H1 (cell line): Measurements from ENCODE around the gene DAP. TPM values are rescaled to one million over a fixed set of nuclear protein-coding genes. Genes with fewer than 3 reads are reported as not detected.

Experiments used
- CTCF ChIA-PET: fragments of 300-600 bp; sonication (Branson Sonifier 250); formaldehyde crosslinking; loops from one replicate; lab custom pipeline; 2021; ENCODE audit not compliant: partially characterized antibody; lab: Charles Lee
- POLR2A ChIA-PET: fragments of 300-600 bp; sonication (Branson Sonifier 250); formaldehyde crosslinking; loops from one replicate; lab custom pipeline; 2021; ENCODE audit warnings: inconsistent platforms; ENCODE audit not compliant: partially characterized antibody; lab: Charles Lee
- DNase-seq, 2 experiments: peaks; one replicate each; pipeline versions ENCODE4 v3.0.0 to v3.0.0-alpha.2; 2010 to 2022; ENCODE audit warnings: low spot score in 2 of 2, low read depth in 1 of 2, mixed read lengths in 1 of 2
- FAIRE-seq: peaks from 2 replicates; lab custom pipeline; 2011; peaks lifted over from hg19 to GRCh38; lab: Jason Lieb, UNC
- H2AFZ ChIP-seq: 2 replicates; pipeline ENCODE4 v1.8.1; 2012; ENCODE audit warnings: low read length, inconsistent platforms
- H2AK5ac ChIP-seq: 2 replicates; pipeline ENCODE4 v1.6.1; 2013; ENCODE audit warnings: low read depth, low read length
- H2BK120ac ChIP-seq: replicated peaks from 2 replicates; pipeline ENCODE3; 2013; ENCODE audit warnings: low read depth, low read length, inconsistent platforms
- H2BK12ac ChIP-seq: 2 replicates; pipeline ENCODE4 v1.6.1; 2013; ENCODE audit warnings: low read depth, low read length
- H2BK15ac ChIP-seq: 2 replicates; pipeline ENCODE4 v1.6.1; 2013; ENCODE audit warnings: low read length
- H2BK20ac ChIP-seq: 2 replicates; pipeline ENCODE4 v1.6.1; 2013; ENCODE audit warnings: low read length
- H2BK5ac ChIP-seq: 2 replicates; pipeline ENCODE4 v1.6.1; 2013; ENCODE audit warnings: low read depth, low read length
- H3K14ac ChIP-seq: 2 replicates; pipeline ENCODE4 v1.6.1; 2013; ENCODE audit warnings: inconsistent platforms; ENCODE audit not compliant: insufficient read length
- H3K18ac ChIP-seq: 2 replicates; pipeline ENCODE4 v1.6.1; 2013; ENCODE audit warnings: low read length; ENCODE audit errors: extremely low read depth
- H3K23ac ChIP-seq: 2 replicates; pipeline ENCODE4 v1.6.1; 2013; ENCODE audit warnings: inconsistent platforms; ENCODE audit not compliant: insufficient read length
- H3K23me2 ChIP-seq: 2 replicates; pipeline ENCODE4 v1.6.1; 2013; ENCODE audit warnings: low read depth, low read length
- H3K27ac ChIP-seq: 2 replicates; pipeline ENCODE4 v1.6.1; 2011; ENCODE audit warnings: low read depth, low read length, inconsistent platforms
- H3K27me3 ChIP-seq, 4 experiments: replicated peaks in 1 of 4; 1 replicate in 1 of 4; 2 replicates in 3 of 4; pipeline versions ENCODE4 v1.6.1 to v1.8.1; 2011 to 2013; ENCODE audit warnings: low read length in 3 of 4, mild to moderate bottlenecking in 3 of 4, inconsistent platforms in 2 of 4, mixed read lengths in 2 of 4, moderate library complexity in 1 of 4; ENCODE audit not compliant: control insufficient read depth in 3 of 4, insufficient read depth in 3 of 4; ENCODE audit errors: extremely low read depth in 1 of 4
- H3K36me3 ChIP-seq, 4 experiments: 2 replicates each; pipeline versions ENCODE4 v1.6.1 to v1.8.1; 2011 to 2013; ENCODE audit warnings: mild to moderate bottlenecking in 4 of 4, low read length in 3 of 4, moderate library complexity in 2 of 4, control low read depth in 1 of 4, inconsistent platforms in 1 of 4; ENCODE audit not compliant: insufficient read depth in 4 of 4, control insufficient read depth in 2 of 4
- H3K4ac ChIP-seq: replicated peaks from 2 replicates; pipeline ENCODE3; 2013; ENCODE audit warnings: low read length, low read depth, mixed read lengths, inconsistent platforms; ENCODE audit not compliant: insufficient read length
- H3K4me1 ChIP-seq, 4 experiments: replicated peaks in 1 of 4; 1 replicate in 1 of 4; 2 replicates in 3 of 4; pipeline versions ENCODE4 v1.6.1 to v1.8.1; 2011 to 2013; ENCODE audit warnings: low read length in 3 of 4, inconsistent platforms in 2 of 4, mixed read lengths in 1 of 4; ENCODE audit not compliant: insufficient read depth in 4 of 4, control insufficient read depth in 3 of 4
- H3K4me2 ChIP-seq, 2 experiments: 2 replicates each; pipeline versions ENCODE4 v1.6.1 to v1.8.1; 2011 to 2013; ENCODE audit warnings: low read depth in 2 of 2, low read length in 2 of 2, control low read depth in 1 of 2, inconsistent platforms in 1 of 2, mild to moderate bottlenecking in 1 of 2; ENCODE audit not compliant: insufficient read depth in 1 of 2
- H3K4me3 ChIP-seq, 4 experiments: fragments of 200-600, 300-600 bp in 1 of 4; sonication (generic), shearing (Covaris generic), sonication (Bioruptor Twin) in 1 of 4; 2 replicates each; pipeline versions ENCODE4 v1.5.1 to v1.8.1; 2011 to 2016; ENCODE audit warnings: low read length in 4 of 4, low read depth in 3 of 4, control low read depth in 2 of 4, inconsistent platforms in 2 of 4, mild to moderate bottlenecking in 2 of 4, mixed read lengths in 1 of 4, moderate library complexity in 1 of 4; ENCODE audit not compliant: insufficient read depth in 2 of 4; ENCODE audit errors: extremely low read depth in 1 of 4
- H3K56ac ChIP-seq: replicated peaks from 2 replicates; pipeline ENCODE3; 2013; ENCODE audit warnings: low read depth, mild to moderate bottlenecking, mixed read lengths, low read length, inconsistent platforms; ENCODE audit not compliant: insufficient read length
- H3K79me1 ChIP-seq: 2 replicates; pipeline ENCODE4 v1.6.1; 2013; ENCODE audit warnings: low read depth, low read length, control low read depth
- H3K79me2 ChIP-seq, 2 experiments: 2 replicates each; pipeline versions ENCODE4 v1.6.1 to v1.8.1; 2012 to 2013; ENCODE audit warnings: low read length in 2 of 2, mild to moderate bottlenecking in 2 of 2, inconsistent platforms in 1 of 2; ENCODE audit not compliant: insufficient read depth in 2 of 2, control insufficient read depth in 1 of 2
- H3K9ac ChIP-seq, 4 experiments: replicated peaks in 1 of 4; 1 replicate in 1 of 4; 2 replicates in 3 of 4; pipeline versions ENCODE4 v1.6.1 to v1.8.1; 2011 to 2013; ENCODE audit warnings: low read depth in 3 of 4, low read length in 3 of 4, control low read depth in 2 of 4, mild to moderate bottlenecking in 2 of 4, moderate library complexity in 2 of 4, inconsistent platforms in 1 of 4; ENCODE audit errors: extremely low read depth in 1 of 4
- H3K9me3 ChIP-seq, 2 experiments: 2 replicates each; pipeline versions ENCODE4 v1.6.1 to v1.8.1; 2012 to 2013; ENCODE audit warnings: mild to moderate bottlenecking in 2 of 2, moderate library complexity in 2 of 2, control low read depth in 1 of 2, inconsistent platforms in 1 of 2, low read depth in 1 of 2, low read length in 1 of 2, mixed read lengths in 1 of 2; ENCODE audit not compliant: insufficient read depth in 2 of 2
- H4K20me1 ChIP-seq, 2 experiments: replicated peaks in 1 of 2; 2 replicates each; pipeline versions ENCODE3 to v1.8.1; 2011 to 2013; ENCODE audit warnings: inconsistent platforms in 2 of 2, low read length in 2 of 2, mild to moderate bottlenecking in 1 of 2; ENCODE audit not compliant: insufficient read depth in 2 of 2, control insufficient read depth in 1 of 2
- H4K5ac ChIP-seq: 2 replicates; pipeline ENCODE4 v1.6.1; 2013; ENCODE audit warnings: low read length, low read depth, mixed read lengths, inconsistent platforms; ENCODE audit not compliant: insufficient read length
- H4K8ac ChIP-seq: 2 replicates; pipeline ENCODE4 v1.8.0; 2013; ENCODE audit warnings: mild to moderate bottlenecking, moderate library complexity, low read length, inconsistent platforms; ENCODE audit not compliant: insufficient read depth; ENCODE audit errors: extremely low read depth
- H4K91ac ChIP-seq: replicated peaks from 2 replicates; pipeline ENCODE3; 2013; ENCODE audit warnings: low read length, mixed read lengths, inconsistent platforms; ENCODE audit not compliant: insufficient read length
- WGBS, 2 experiments: shearing (Covaris generic) in 1 of 2; methylation state at CpG; one replicate each; pipeline versions ENCODE4 v1.1.6 to v1.1.7; 2013 to 2015; ENCODE audit warnings: low lambda C conversion rate in 2 of 2, mixed read lengths in 2 of 2, inconsistent platforms in 1 of 2, low coverage in 1 of 2, missing lambda C conversion rate in 1 of 2; ENCODE audit not compliant: insufficient replicate concordance in 2 of 2, insufficient coverage in 1 of 2, insufficient read length in 1 of 2; ENCODE audit errors: extremely low coverage in 1 of 2, missing lambda C conversion rate in 1 of 2; 5-methylcytosine and 5-hydroxymethylcytosine counted together
- polyA plus RNA-seq, 7 experiments: library from polyadenylated mRNA; depleted of rRNA in 3 of 7; stranded (reverse) in 5 of 7; unstranded in 2 of 7; fragments of >200 nt in 5 of 7; fragments of 200-250 nt in 2 of 7; gene quantifications; 1 replicate in 5 of 7; 2 replicates in 1 of 7; 4 replicates in 1 of 7; pipeline versions ENCODE4 v1.2.1 to v1.2.3, GENCODE V29; 2011 to 2013; ENCODE audit warnings: missing spikeins in 2 of 7, mixed read lengths in 2 of 7
- total RNA-seq: library from RNA; stranded (reverse); fragmentation: NEBNext Ultra II Directional; extraction: Animal tissue kit (Norgen Biotek cat#: 25700); gene quantifications from 2 replicates; pipeline ENCODE4 v1.2.1, GENCODE V29; 2021

DAP gene
- total and polyA plus RNA-seq, 2 of the 8 experiments (the other 6 are each of a cell fraction or from before 2014, with no cell fraction given), result 26.2 to 44.4 TPM

- no peak overlapping the region for H2AFZ ChIP-seq
- no peak overlapping the region for H3K18ac ChIP-seq
- no peak overlapping the region for H2AK5ac ChIP-seq
- 92% methylated on average over 8 of the region's 8 CpGs; no CpG with 5 or more reads in 1 of the 2 experiments for WGBS, 2 experiments
- no peaks in the 10 kb centered on the region for H3K23me2 ChIP-seq
- H3K27ac ChIP-seq, result no peak overlapping the region
- FAIRE-seq (no peak), DNase-seq (no peak)
- no peak overlapping the region for H3K4ac ChIP-seq
- H3K79me2 ChIP-seq, result no peaks in the 10 kb centered on the region
- H3K14ac ChIP-seq, result no peak overlapping the region
- ChIA-PET CTCF (interaction anchor here (0.6 to 1.3 kb wide), 2 partner anchors 110 to 440 kb away, joined by 3 read pairs; no protein-coding TSS in a partner anchor), POLR2A (no interaction called here)
- H2BK5ac ChIP-seq, result no peak overlapping the region
- no peak overlapping the region for H2BK15ac ChIP-seq
- no peaks in the 10 kb centered on the region; the same call in 1 of the 2 replicates for H3K79me1 ChIP-seq
- no peak overlapping the region for H2BK20ac ChIP-seq
- H2BK120ac ChIP-seq, result no peak overlapping the region
- H4K20me1 ChIP-seq, result no peaks in the 10 kb centered on the region
- peaks cover 0 to 23% (median 6%) of the 10 kb centered on the region in 4 experiments; a peak in 7 of 8 replicates for H3K36me3 ChIP-seq
- H2BK12ac ChIP-seq, result no peak overlapping the region
- H4K5ac ChIP-seq, result no peak overlapping the region
- H3K9me3 ChIP-seq, result peaks cover 4 to 11% of the 10 kb centered on the region in 2 experiments; a peak in 1 of 4 replicates
- no peak overlapping the region for H3K23ac ChIP-seq
- no peak overlapping the region for H3K4me3 ChIP-seq
- H3K27me3 ChIP-seq, result no peaks in the 10 kb centered on the region
- no peak overlapping the region for H3K4me2 ChIP-seq
- H3K9ac ChIP-seq, result no peak overlapping the region
- H3K56ac ChIP-seq, result no peak overlapping the region
- no peaks in the 10 kb centered on the region for H3K4me1 ChIP-seq
- H4K91ac ChIP-seq, result no peak overlapping the region
- no peak overlapping the region for H4K8ac ChIP-seq
Measured at GRCh38 chr5:10744681-10745080, 16.4 kb downstream of the DAP start.
